Tibial artery (tissue), 4 donors: ENCODE results near the gene AGXT.

ENCODE experiments used
- DNase-seq, 2 donors: peaks; one replicate each; pipeline ENCODE4 v3.0.0-alpha.2; 2019
- H3K27ac ChIP-seq, 2 donors: fragments of 200-600 bp; sonication (generic) in 1 of 2; 1 replicate in 1 of 2; 2 replicates in 1 of 2; pipeline ENCODE4 v1.5.1; 2018 to 2019; ENCODE audit warnings: mild to moderate bottlenecking in 1 of 2
- H3K27me3 ChIP-seq, 2 donors: fragments of 200-600 bp; sonication (generic) in 1 of 2; one replicate each; pipeline versions ENCODE4 v1.5.1 to v1.6.0; 2016 to 2019
- H3K36me3 ChIP-seq, 3 donors: fragments of 200-600 bp; sonication (generic) in 2 of 3; one replicate each; pipeline ENCODE4 v1.5.1; 2016 to 2019; ENCODE audit warnings: mild to moderate bottlenecking in 2 of 3
- H3K4me1 ChIP-seq, 4 donors: fragments of 200-600 bp; sonication (generic) in 2 of 4; 1 replicate in 3 of 4; 2 replicates in 1 of 4; pipeline ENCODE4 v1.5.1; 2016 to 2019
- H3K4me3 ChIP-seq, 2 donors: fragments of 200-600 bp; sonication (generic) in 1 of 2; 1 replicate in 1 of 2; 2 replicates in 1 of 2; pipeline ENCODE4 v1.5.1; 2018 to 2019; ENCODE audit warnings: mild to moderate bottlenecking in 2 of 2
- H3K9me3 ChIP-seq, 3 donors: fragments of 200-600 bp; sonication (generic) in 1 of 3; one replicate each; pipeline ENCODE4 v1.5.1; 2016 to 2019
- CTCF ChIP-seq, 2 experiments: fragments of 200-600 bp in 1 of 2; fragments of 450-650 bp in 1 of 2; IDR thresholded peaks; one replicate each; pipeline ENCODE4 v1.5.1; 2017 to 2019; ENCODE audit warnings: antibody characterized with exemption in 2 of 2, mild to moderate bottlenecking in 1 of 2, moderate library complexity in 1 of 2
- intact Hi-C: fragments of 100-400 bp; cut with DNase I; formaldehyde crosslinking; loops from one replicate; pipeline ENCODE4 v1.15.0; 2023; ENCODE audit warnings: low total_unique reads

AGXT gene

GRCh38 chr2:240893363-240893844, 24.8 kb downstream of the AGXT start:
- H3K4me3 ChIP-seq = no peak overlapping the region
- intact Hi-C loops = no loop called here

GRCh38 chr2:240894006-240894405, 25.4 kb downstream of the AGXT start:
- H3K36me3 ChIP-seq = no peaks in the 10 kb centered on the region
- no peak for DNase-seq
- H3K4me1 ChIP-seq = peaks cover 0 to 6% (median 0%) of the 10 kb centered on the region in 4 donors
- no peak overlapping the region for H3K27ac ChIP-seq
- H3K4me3 ChIP-seq = no peak overlapping the region
- intact Hi-C loops = no loop called here
- TF ChIP-seq CTCF (IDR thresholded peaks at IDR 0.05) = no peak
- no peaks in the 10 kb centered on the region for H3K9me3 ChIP-seq
- H3K27me3 ChIP-seq = peaks cover 0 to 50% of the 10 kb centered on the region in 2 donors

More at GRCh38 chr2:240893363-240893844, 24.8 kb downstream of the AGXT start:
- Histone ChIP-seq H3K27ac (no peak overlapping the region), H3K27me3 (peaks cover 0 to 50% of the 10 kb centered on the region in 2 donors), H3K36me3 (no peaks in the 10 kb centered on the region), H3K9me3 (no peaks in the 10 kb centered on the region), H3K4me1 (peaks cover 0 to 6% (median 0%) of the 10 kb centered on the region in 4 donors)
- DNase-seq = no peak
- no peak for TF ChIP-seq CTCF (IDR thresholded peaks at IDR 0.05)

GRCh38 chr2:240894836-240895558, 26.4 kb downstream of the AGXT start:
- H3K27me3 ChIP-seq = peaks cover 0 to 53% of the 10 kb centered on the region in 2 donors
- DNase-seq = no peak
- H3K4me3 ChIP-seq = no peak overlapping the region
- H3K27ac ChIP-seq = no peak overlapping the region
- no peaks in the 10 kb centered on the region for H3K36me3 ChIP-seq
- no peaks in the 10 kb centered on the region for H3K9me3 ChIP-seq
- intact Hi-C loops = no loop called here
- H3K4me1 ChIP-seq = peaks cover 0 to 6% (median 0%) of the 10 kb centered on the region in 4 donors
- no peak for TF ChIP-seq CTCF (IDR thresholded peaks at IDR 0.05)

GRCh38 chr2:240895656-240896388, 27.2 kb downstream of the AGXT start, which contains the start of gene MAB21L4:
MAB21L4 (minus strand) TSS chr2:240896156; CDS start chr2:240895997, 159 bp downstream.
- Histone ChIP-seq H3K4me1 (peaks cover 0 to 6% (median 0%) of the 10 kb centered on the region in 4 donors), H3K4me3 (no peak within 1 kb of the TSS), H3K9me3 (peaks cover 0 to under 1% (median 0%) of the 10 kb centered on the region in 3 donors), H3K27me3 (peaks cover 0 to 52% of the 10 kb centered on the region in 2 donors), H3K36me3 (no peaks in the 10 kb centered on the region), H3K27ac (no peak within 1 kb of the TSS)
- no peak for TF ChIP-seq CTCF (IDR thresholded peaks at IDR 0.05)
- intact Hi-C loops = no loop called here
- no peak for DNase-seq

GRCh38 chr2:240896394-240896793, 27.8 kb downstream of the AGXT start:
- intact Hi-C loops = no loop called here
- H3K9me3 ChIP-seq = peaks cover 0 to 4% (median 0%) of the 10 kb centered on the region in 3 donors
- peaks cover 0 to 6% (median 0%) of the 10 kb centered on the region in 4 donors for H3K4me1 ChIP-seq
- TF ChIP-seq CTCF (IDR thresholded peaks at IDR 0.05) = no peak
- H3K27me3 ChIP-seq = peaks cover 0 to 52% of the 10 kb centered on the region in 2 donors
- no peak for DNase-seq
- H3K27ac ChIP-seq = no peak overlapping the region
- no peaks in the 10 kb centered on the region for H3K36me3 ChIP-seq
- no peak overlapping the region for H3K4me3 ChIP-seq
